Measurements from ENCODE around the gene SLC24A4. TPM values are rescaled to one million over a fixed set of nuclear protein-coding genes. Genes with fewer than 3 reads are reported as not detected.
A peak's percentile ranks its signal among the peaks of the same experiment; 100 is the strongest.

The SLC24A4 gene
- total RNA-seq, 1 donor from 2014 or later: not detected

DNA sequence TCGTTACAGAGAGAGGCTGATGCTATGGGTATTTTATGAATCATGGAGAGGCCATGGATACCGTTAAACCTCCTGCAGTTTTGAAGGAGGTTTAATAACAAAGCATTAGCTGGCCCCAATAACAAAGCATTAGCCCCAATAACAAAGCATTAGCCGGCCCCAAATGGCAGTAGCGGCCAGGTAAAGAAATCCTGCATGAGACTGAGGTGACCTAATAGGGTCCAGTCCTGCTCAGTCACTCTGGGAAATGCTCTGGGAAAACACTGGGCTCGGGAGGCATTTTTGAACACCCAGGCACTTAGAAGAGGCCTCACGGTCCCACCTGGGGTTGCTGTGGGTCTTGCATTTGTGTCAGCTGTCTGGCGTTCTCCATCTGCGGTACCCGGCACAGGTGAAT is 189.8 kb downstream of the SLC24A4 start:
- TF ChIP-seq, protein P1, sequence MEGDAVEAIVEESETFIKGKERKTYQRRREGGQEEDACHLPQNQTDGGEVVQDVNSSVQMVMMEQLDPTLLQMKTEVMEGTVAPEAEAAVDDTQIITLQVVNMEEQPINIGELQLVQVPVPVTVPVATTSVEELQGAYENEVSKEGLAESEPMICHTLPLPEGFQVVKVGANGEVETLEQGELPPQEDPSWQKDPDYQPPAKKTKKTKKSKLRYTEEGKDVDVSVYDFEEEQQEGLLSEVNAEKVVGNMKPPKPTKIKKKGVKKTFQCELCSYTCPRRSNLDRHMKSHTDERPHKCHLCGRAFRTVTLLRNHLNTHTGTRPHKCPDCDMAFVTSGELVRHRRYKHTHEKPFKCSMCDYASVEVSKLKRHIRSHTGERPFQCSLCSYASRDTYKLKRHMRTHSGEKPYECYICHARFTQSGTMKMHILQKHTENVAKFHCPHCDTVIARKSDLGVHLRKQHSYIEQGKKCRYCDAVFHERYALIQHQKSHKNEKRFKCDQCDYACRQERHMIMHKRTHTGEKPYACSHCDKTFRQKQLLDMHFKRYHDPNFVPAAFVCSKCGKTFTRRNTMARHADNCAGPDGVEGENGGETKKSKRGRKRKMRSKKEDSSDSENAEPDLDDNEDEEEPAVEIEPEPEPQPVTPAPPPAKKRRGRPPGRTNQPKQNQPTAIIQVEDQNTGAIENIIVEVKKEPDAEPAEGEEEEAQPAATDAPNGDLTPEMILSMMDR (IDR thresholded peaks at IDR 0.05; ENCODE audit: insufficient read depth, low read length, poor library complexity, severe bottlenecking): no peak
- Histone ChIP-seq H3K4me3 (ENCODE audit: low read depth, low read length) (peak overlapping the region; percentile 63), H3K36me3 (ENCODE audit: control insufficient read depth, insufficient read depth, low read length) (no peaks in the 10 kb centered on the region), H3K27me3 (ENCODE audit: control insufficient read depth, insufficient read depth, low read length) (no peaks in the 10 kb centered on the region)
- no peak for DNase-seq (ENCODE audit: low read depth)

DNA sequence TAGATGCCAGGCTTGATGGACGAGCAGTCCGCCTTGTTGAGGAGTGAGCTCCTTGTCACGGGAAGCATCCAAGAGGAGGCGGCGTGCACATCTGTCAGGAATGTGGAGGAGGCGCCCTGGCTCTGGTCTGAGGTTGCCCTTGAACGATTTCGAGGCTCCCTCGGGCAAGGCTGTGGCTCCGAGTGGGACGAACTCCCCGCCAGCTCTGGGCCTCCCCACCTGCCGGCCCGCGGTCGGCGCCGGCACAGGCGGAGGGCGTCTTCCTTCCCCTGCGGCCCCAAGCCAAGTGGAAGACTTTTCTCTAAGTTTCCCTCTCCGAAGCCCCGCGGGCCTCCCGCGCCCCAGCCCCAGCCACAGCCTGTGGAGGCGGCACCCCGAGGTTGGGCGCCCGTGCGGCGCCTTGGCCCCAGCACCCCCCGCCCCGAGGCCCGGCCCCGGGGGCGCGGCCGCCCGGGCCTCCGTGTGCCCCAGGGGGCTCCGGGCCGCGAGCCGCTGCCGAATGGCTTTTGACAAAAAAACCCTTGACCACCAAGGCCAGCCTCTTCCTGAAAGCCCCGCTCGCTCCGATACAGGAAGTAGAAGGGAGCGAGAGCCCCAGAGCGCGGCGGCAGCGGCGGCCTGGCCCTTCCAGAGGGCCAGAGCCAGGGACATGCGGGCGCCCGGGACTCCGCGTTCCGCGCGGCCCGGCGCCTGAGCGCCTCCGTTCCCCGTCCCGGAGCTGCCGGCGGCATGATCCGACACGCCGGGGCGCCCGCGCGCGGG is 190.4 kb downstream of the SLC24A4 start, which contains the start of gene RIN3:
Gene RIN3 (plus strand): TSS at position 578 of the 762 bp plus-strand sequence. CDS start 152 bp downstream, at position 730.
- H3K36me3 ChIP-seq (ENCODE audit: control insufficient read depth, insufficient read depth, low read length): no peaks in the 10 kb centered on the region
- peak within 1 kb of the TSS; percentile 63 for H3K4me3 ChIP-seq (ENCODE audit: low read depth, low read length)
- DNase-seq (ENCODE audit: low read depth): no peak
- H3K27me3 ChIP-seq (ENCODE audit: control insufficient read depth, insufficient read depth, low read length): no peaks in the 10 kb centered on the region
- TF ChIP-seq, protein P1 (IDR thresholded peaks at IDR 0.05; ENCODE audit: insufficient read depth, low read length, poor library complexity, severe bottlenecking): no peak

DNA sequence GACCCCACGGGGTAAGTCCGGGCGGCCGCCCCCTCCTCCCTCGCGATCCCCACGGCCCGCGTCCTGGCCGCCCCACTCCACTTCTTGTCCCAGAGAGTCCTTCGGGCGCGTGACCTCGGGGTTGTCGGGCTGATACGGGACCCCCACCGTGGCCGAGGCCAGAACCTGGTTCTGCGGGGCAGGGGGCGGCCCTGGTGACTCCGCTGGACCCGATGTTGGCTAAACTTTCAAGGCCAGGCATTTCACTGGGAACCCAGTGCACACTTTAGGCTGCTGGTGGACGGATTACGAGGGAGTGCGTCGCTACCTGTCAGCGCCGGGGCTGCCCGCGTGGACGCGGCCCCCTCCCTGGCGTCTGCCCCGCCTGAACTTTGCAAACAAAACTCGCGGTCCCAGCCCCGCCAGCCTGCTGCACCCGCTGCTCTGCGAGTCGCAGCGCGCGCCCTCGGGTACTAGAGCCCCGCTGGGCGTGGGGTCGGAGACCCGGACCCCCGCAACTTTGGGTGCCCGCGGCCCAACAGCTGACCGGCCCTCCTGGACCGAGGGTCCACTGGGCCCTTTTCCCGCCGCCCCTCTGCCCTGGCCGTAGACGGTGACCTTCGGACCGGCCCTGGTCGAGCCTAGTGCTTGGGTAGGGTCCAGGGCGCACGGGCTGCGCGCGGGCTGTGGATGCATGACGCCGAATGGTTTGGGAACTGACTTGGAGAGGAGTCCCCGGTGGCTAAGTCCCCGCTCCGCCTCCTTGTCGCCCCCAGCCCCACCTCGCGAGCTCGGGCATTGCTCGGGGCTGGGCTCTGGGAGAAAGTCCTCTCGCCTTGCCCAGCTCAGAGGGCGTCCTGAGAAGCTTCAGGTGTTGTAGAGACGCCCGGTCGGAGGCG is 191.2 kb downstream of the SLC24A4 start:
- Histone ChIP-seq H3K4me3 (ENCODE audit: low read depth, low read length) (peak overlapping the region; percentile 63), H3K27me3 (ENCODE audit: control insufficient read depth, insufficient read depth, low read length) (no peaks in the 10 kb centered on the region), H3K36me3 (ENCODE audit: control insufficient read depth, insufficient read depth, low read length) (no peaks in the 10 kb centered on the region)
- no peak for DNase-seq (ENCODE audit: low read depth)
- TF ChIP-seq, protein P1 (IDR thresholded peaks at IDR 0.05; ENCODE audit: insufficient read depth, low read length, poor library complexity, severe bottlenecking): no peak

DNA sequence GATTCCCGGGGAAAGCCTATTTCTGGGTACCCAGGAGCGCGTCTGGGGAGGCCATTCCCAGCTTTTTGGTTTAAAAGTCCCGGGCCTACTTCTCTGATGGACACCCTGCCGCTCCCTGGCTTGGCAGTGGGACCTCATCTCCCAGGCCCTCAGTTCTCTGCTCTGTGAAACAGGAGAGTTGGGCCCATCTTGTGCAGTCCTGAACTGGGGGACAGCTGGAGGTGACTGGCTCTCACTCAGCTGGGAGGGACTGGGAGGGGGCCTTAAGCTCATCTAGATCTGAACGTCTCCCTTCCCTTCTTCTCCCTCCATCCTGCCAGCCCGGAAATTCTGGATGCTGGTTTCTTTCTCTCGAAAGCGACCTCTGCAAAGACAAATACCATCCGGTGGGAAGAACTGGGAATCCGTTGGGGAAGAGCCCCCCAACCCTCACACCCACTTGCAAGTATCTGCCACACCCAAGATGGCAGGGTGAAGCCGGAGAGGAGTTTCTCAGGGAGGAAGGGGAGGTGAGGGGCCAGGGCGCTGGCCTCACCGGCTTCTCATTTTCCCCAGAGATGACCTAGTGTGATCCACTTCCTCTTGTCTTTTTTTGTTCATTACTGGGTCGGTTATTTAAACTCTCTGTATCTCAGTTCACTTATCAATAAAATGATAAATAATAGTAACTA is 192.0 kb downstream of the SLC24A4 start:
- TF ChIP-seq, protein P1 (IDR thresholded peaks at IDR 0.05; ENCODE audit: insufficient read depth, low read length, poor library complexity, severe bottlenecking): no peak

DNA sequence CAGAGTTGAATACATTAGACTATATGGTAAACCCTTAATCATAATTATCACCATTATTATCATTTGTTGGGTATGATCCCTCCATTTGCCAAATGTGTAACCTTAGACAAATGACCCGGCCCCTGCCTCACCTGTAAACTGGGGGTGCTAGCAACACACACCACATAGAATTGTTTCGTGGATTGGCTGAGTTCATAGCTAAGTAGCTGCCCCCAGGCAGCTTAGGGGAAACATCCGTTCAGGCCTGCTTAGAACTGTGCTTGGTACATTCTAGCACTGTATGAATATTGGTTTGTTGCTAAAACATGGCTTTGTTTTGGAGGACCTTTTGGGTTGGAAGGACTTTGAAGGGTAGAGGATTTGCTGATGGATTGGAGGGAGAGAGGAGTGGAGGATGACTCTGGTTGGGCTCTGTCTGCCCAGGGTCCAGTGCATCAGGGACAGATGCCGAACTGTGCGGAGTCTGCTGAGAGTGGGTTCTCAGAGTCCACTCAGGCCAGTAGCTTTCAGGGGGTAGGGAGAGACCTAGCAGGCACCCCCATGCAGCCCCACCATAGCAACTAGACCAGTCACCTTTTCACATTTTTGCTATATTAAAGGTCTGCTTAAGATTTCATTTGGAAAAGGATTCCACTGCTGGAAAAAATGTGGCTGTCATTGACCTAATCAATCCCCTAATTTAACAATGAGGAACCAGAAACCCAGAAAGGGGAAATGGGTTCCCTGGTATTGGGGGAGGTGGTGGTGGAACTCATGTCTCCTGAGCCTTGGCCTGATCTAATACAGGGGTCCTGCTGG is 192.8 kb downstream of the SLC24A4 start:
- no peaks in the 10 kb centered on the region for H3K36me3 ChIP-seq (ENCODE audit: control insufficient read depth, insufficient read depth, low read length)
- TF ChIP-seq, protein P1 (IDR thresholded peaks at IDR 0.05; ENCODE audit: insufficient read depth, low read length, poor library complexity, severe bottlenecking): no peak
- H3K4me3 ChIP-seq (ENCODE audit: low read depth, low read length): no peak overlapping the region
- H3K27me3 ChIP-seq (ENCODE audit: control insufficient read depth, insufficient read depth, low read length): no peaks in the 10 kb centered on the region
- no peak for DNase-seq (ENCODE audit: low read depth)

More for the DNA sequence above, 192.0 kb downstream of the SLC24A4 start:
- H3K27me3 ChIP-seq (ENCODE audit: control insufficient read depth, insufficient read depth, low read length): no peaks in the 10 kb centered on the region
- H3K4me3 ChIP-seq (ENCODE audit: low read depth, low read length): peak overlapping the region; percentile 63
- no peaks in the 10 kb centered on the region for H3K36me3 ChIP-seq (ENCODE audit: control insufficient read depth, insufficient read depth, low read length)
- no peak for DNase-seq (ENCODE audit: low read depth)

Measured in kidney epithelial cell (primary cell).